Neural crest cell (in vitro differentiated cells): ENCODE data around the gene PPP1R36. TPM values are rescaled to one million over a fixed set of nuclear protein-coding genes. Genes with fewer than 3 reads are reported as not detected.

ENCODE experiments used
- DNase-seq: peaks from one replicate; pipeline ENCODE4 v3.0.0; 2021; ENCODE audit warnings: low read depth, mixed read lengths, low spot score
- H3K27ac Mint-ChIP-seq: one replicate; pipeline ENCODE4 v1.8.0; 2021; ENCODE audit warnings: mild to moderate bottlenecking, mixed read lengths; ENCODE audit not compliant: unreplicated experiment
- H3K27me3 Mint-ChIP-seq: 2 replicates; pipeline ENCODE4 v1.8.0; 2021; ENCODE audit warnings: low read depth, mild to moderate bottlenecking, mixed read lengths
- H3K36me3 Mint-ChIP-seq: 2 replicates; pipeline ENCODE4 v1.8.0; 2021; ENCODE audit warnings: low read depth, mild to moderate bottlenecking, mixed read lengths
- H3K4me1 Mint-ChIP-seq: 2 replicates; pipeline ENCODE4 v1.8.0; 2021; ENCODE audit warnings: mixed read lengths
- H3K4me3 Mint-ChIP-seq: one replicate; pipeline ENCODE4 v1.8.0; 2021; ENCODE audit warnings: mild to moderate bottlenecking, mixed read lengths
- H3K9me3 Mint-ChIP-seq: 2 replicates; pipeline ENCODE4 v1.8.0; 2021; ENCODE audit warnings: mixed read lengths
- CTCF ChIP-seq: fragments of 200-600 bp; sonication (generic); conservative IDR thresholded peaks from 2 replicates; pipeline ENCODE4 v1.5.0; 2021; ENCODE audit warnings: antibody characterized with exemption, mild to moderate bottlenecking
- total RNA-seq: library from RNA; stranded (reverse); gene quantifications from 2 replicates; pipeline ENCODE4 v1.2.1, GENCODE V29; 2021

Gene PPP1R36
- total RNA-seq, 1 donor from 2014 or later: 0.33 TPM

- Mint-ChIP-seq H3K9me3 (no peaks in the 10 kb centered on the region), H3K4me3 (no peak overlapping the region), H3K27ac (no peak overlapping the region), H3K36me3 (no peaks in the 10 kb centered on the region), H3K4me1 (no peaks in the 10 kb centered on the region), H3K27me3 (peaks cover 10% of the 10 kb centered on the region)
- DNase-seq: no peak
- no peak for TF ChIP-seq CTCF
These were observed 54.2 kb downstream of the PPP1R36 start for GRCh38 chr14:64604001-64604400.

- H3K4me3 Mint-ChIP-seq: no peak overlapping the region
- DNase-seq: no peak
- no peak overlapping the region for H3K27ac Mint-ChIP-seq
- H3K27me3 Mint-ChIP-seq: peaks cover 10% of the 10 kb centered on the region
- no peak for TF ChIP-seq CTCF
- H3K4me1 Mint-ChIP-seq: no peaks in the 10 kb centered on the region
- no peaks in the 10 kb centered on the region for H3K36me3 Mint-ChIP-seq
- H3K9me3 Mint-ChIP-seq: no peaks in the 10 kb centered on the region
These were observed 55.1 kb downstream of the PPP1R36 start for GRCh38 chr14:64604881-64605280.

GRCh38 chr14:64605926-64606685 lies 56.3 kb downstream of the PPP1R36 start:
- Mint-ChIP-seq H3K4me1 (no peaks in the 10 kb centered on the region), H3K9me3 (no peaks in the 10 kb centered on the region), H3K27ac (no peak overlapping the region), H3K4me3 (no peak overlapping the region), H3K36me3 (no peaks in the 10 kb centered on the region), H3K27me3 (peaks cover 10% of the 10 kb centered on the region)
- no peak for DNase-seq
- TF ChIP-seq CTCF: no peak

GRCh38 chr14:64610049-64610746 lies 60.4 kb downstream of the PPP1R36 start:
- Mint-ChIP-seq H3K9me3 (no peaks in the 10 kb centered on the region), H3K36me3 (no peaks in the 10 kb centered on the region), H3K4me1 (peaks cover 10% of the 10 kb centered on the region), H3K27me3 (peaks cover 10% of the 10 kb centered on the region), H3K4me3 (no peak overlapping the region), H3K27ac (peak overlapping the region; percentile 32)
- no peak for TF ChIP-seq CTCF
- DNase-seq: no peak

- peaks cover 4% of the 10 kb centered on the region for H3K27me3 Mint-ChIP-seq
- TF ChIP-seq CTCF: no peak
- H3K4me1 Mint-ChIP-seq: peaks cover 12% of the 10 kb centered on the region
- DNase-seq: no peak
- no peak overlapping the region for H3K4me3 Mint-ChIP-seq
- no peaks in the 10 kb centered on the region for H3K9me3 Mint-ChIP-seq
- no peak overlapping the region for H3K27ac Mint-ChIP-seq
- no peaks in the 10 kb centered on the region for H3K36me3 Mint-ChIP-seq
These were observed 61.7 kb downstream of the PPP1R36 start for GRCh38 chr14:64611358-64612020.
